ENCODE results near the gene PNMA3.
A peak's percentile ranks its signal among the peaks of the same experiment; 100 is the strongest.
"Not testable (repeated sequence)": the region's sequence is repeated elsewhere in the genome, so short reads cannot be mapped to it uniquely, and the experiment has no call there.

Gene PNMA3
- total RNA-seq: 1.3 to 43.6 (median 4.6) reads per million in 9 experiments

DNA sequence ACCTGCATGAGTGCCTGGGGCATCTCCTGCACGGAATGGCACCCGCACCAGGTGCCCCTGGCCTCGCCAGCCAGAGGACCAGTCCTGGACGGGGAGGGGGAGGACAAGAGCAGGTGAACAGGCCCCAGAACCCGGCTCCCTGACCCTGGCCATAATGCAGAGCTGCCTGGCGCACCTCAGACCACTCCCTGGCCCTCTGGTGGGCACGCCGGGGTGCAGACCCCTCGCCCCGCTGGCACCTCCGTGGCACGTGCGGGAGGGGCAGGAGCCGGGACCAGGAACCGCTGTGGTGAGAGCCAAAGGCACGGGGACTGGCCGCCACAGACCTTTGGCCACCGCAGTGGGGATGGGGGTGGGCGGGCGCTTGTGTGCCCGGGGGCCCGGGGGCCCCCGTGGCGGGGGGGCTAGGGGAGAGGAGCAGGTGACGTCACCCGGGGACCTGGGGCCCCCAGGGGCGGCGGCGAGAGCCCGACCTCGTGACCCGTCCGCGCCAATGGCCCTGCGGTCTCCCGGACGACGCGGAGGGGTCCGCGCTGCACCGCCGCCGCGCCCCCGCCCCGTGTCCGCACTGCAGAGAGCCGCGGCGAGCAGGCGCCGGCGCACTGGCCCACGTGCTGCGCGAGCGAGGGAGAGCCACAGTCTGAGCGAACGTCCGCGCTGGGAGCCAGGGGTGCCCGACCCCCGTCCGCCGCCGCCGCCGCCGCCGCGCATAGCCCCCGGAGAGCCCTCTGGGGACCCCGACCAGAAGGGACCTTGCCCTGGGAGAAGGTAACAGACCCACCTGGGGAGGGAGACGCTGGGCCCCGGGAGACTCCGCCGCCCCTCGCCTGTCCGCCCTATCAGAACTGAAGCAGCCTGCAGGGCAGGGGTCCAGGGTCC is at the start of gene PNMA3:
Gene PNMA3 (plus strand): TSS at position 600 of the 879 bp plus-strand sequence. CDS start 586 bp downstream, outside the sequence.
- Mint-ChIP-seq H3K9me3 (no peaks in the 10 kb centered on the region), H3K4me1 (ENCODE audit: low read depth in 2 of 2) (no peaks in the 10 kb centered on the region), H3K27ac (no peak within 1 kb of the TSS), H3K4me3 (peak within 1 kb of the TSS; percentile 10 to 37), H3K27me3 (peaks cover 0 to 6% of the 10 kb centered on the region in 2 donors), H3K36me3 (ENCODE audit: insufficient read depth) (peaks cover 3% of the 10 kb centered on the region)
- ATAC-seq (replicated peaks) (no peak), DNase-seq (no peak)

- not testable (repeated sequence) for H3K4me3 Mint-ChIP-seq; H3K27me3 Mint-ChIP-seq; DNase-seq; H3K27ac Mint-ChIP-seq; ATAC-seq (replicated peaks); H3K9me3 Mint-ChIP-seq; H3K36me3 Mint-ChIP-seq (ENCODE audit: insufficient read depth)
- peaks cover 11% of the 10 kb centered on the region in 2 donors for H3K4me1 Mint-ChIP-seq (ENCODE audit: low read depth in 2 of 2)
These were observed 39.1 kb upstream of the PNMA3 start for GRCh38 chrX:153017174-153017573.

DNA sequence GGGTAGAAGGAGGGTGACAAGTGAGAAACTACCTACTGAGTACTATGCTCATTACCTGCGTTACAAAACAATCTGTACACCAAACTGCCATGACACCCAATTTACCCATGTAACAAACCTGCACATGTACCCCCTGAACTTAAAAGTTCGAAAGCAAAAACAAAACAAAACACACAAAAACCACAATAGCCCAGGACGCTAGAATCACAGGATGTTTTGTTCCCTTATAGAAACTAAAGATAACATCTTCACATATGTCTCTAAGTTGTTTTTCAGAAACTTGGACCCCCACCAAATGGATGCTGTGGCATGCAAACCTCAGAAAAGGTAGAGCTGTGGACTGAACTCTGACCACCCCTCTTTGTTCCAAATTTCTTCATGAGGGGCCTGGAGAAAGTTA is 37.1 kb upstream of the PNMA3 start:
- H3K27ac Mint-ChIP-seq: peak overlapping the region; percentile 56 to 67
- H3K4me1 Mint-ChIP-seq (ENCODE audit: low read depth in 2 of 2): peaks cover 11% of the 10 kb centered on the region in 2 donors

DNA sequence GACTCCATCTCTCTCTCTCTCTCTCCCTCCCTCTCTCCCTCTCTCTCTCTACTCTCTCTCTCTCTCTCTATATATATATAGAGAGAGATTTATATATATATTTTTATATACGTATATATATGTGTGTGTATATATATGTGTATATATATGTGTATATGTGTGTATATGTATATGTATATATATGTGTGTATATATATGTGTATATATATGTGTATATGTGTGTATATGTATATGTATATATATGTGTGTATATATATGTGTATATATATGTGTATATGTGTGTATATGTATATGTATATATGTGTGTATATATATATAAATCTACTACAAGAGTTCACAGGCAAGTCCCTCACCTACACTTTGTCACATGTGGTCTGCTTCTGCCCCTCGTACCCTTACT is 29.8 kb upstream of the PNMA3 start:
- not testable (repeated sequence) for H3K36me3 Mint-ChIP-seq (ENCODE audit: insufficient read depth)

More for the DNA sequence above, 37.1 kb upstream of the PNMA3 start:
- no peak for DNase-seq
- Mint-ChIP-seq H3K36me3 (ENCODE audit: insufficient read depth) (no peaks in the 10 kb centered on the region), H3K4me3 (peak overlapping the region in 1 of 2 donors; percentile 26), H3K27me3 (peaks cover 0 to 8% of the 10 kb centered on the region in 2 donors), H3K9me3 (no peaks in the 10 kb centered on the region)
- ATAC-seq (replicated peaks): peak; percentile 14

GRCh38 chrX:153028487-153028886 is 27.8 kb upstream of the PNMA3 start:
- H3K9me3 Mint-ChIP-seq; H3K4me1 Mint-ChIP-seq (ENCODE audit: low read depth in 2 of 2); H3K27me3 Mint-ChIP-seq; ATAC-seq (replicated peaks); H3K36me3 Mint-ChIP-seq (ENCODE audit: insufficient read depth): not testable (repeated sequence)
- peak in 1 of 3 experiments; percentile 11 for DNase-seq
- peak overlapping the region in 1 of 2 donors; percentile 38 for H3K27ac Mint-ChIP-seq
- peak overlapping the region in 1 of 2 donors; percentile 39 for H3K4me3 Mint-ChIP-seq

More for the DNA sequence above, 29.8 kb upstream of the PNMA3 start:
- not testable (repeated sequence) for DNase-seq; H3K9me3 Mint-ChIP-seq; H3K4me3 Mint-ChIP-seq; H3K27ac Mint-ChIP-seq; ATAC-seq (replicated peaks); H3K4me1 Mint-ChIP-seq (ENCODE audit: low read depth in 2 of 2); H3K27me3 Mint-ChIP-seq

DNA sequence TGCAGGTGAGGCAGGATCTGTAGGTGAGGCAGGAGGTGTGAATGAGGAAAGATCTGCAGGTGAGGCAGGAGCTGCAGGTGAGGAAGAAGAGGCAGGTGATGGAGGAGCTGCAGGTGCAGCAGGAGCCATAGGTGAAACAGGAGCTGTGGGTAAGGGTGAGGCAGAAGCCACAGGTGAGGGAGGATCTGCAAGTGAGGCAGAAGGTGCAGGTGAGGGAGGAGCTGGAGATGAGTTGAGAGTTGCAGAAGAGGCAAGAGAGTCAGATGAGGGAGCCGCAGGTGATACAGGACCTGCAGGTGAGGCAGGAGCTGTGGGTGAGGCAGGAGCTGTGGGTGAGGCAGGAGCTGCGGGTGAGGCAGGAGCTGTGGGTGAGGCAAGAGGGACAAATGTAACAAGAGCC is 27.1 kb upstream of the PNMA3 start:
- Mint-ChIP-seq H3K27me3 (no peaks in the 10 kb centered on the region), H3K4me3 (peak overlapping the region in 1 of 2 donors; percentile 39), H3K36me3 (ENCODE audit: insufficient read depth) (no peaks in the 10 kb centered on the region), H3K27ac (peak overlapping the region in 1 of 2 donors; percentile 38), H3K4me1 (ENCODE audit: low read depth in 2 of 2) (peaks cover 3 to 7% of the 10 kb centered on the region in 2 donors), H3K9me3 (no peaks in the 10 kb centered on the region)
- ATAC-seq (replicated peaks) (no peak), DNase-seq (no peak)

DNA sequence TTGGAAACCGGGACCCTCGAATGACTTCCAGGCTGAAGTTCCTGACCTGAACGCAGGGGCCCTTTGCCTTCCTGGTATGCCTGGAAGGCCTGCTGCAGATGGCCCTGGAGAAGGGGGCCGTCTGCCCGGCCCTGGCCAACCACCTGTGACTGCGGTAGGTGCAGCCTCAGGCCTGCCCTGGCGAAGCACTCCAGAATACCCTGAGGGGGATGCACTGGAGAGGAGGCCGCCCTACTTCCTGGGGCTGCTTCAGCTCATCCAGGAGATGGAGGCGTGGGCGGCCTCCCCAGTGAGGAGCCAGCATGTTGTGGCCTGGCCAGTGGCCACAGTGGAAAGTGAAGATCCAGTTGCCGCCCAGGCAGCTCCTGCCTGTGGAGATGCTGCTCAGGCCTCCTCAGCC is 26.4 kb upstream of the PNMA3 start:
- DNase-seq (no peak), ATAC-seq (replicated peaks) (no peak)
- no peak overlapping the region for H3K4me3 Mint-ChIP-seq
- H3K4me1 Mint-ChIP-seq (ENCODE audit: low read depth in 2 of 2): peaks cover 3 to 7% of the 10 kb centered on the region in 2 donors
- H3K36me3 Mint-ChIP-seq (ENCODE audit: insufficient read depth): no peaks in the 10 kb centered on the region
- H3K27me3 Mint-ChIP-seq: no peaks in the 10 kb centered on the region
- H3K27ac Mint-ChIP-seq: no peak overlapping the region
- H3K9me3 Mint-ChIP-seq: no peaks in the 10 kb centered on the region

GRCh38 chrX:153030801-153031200 is 25.5 kb upstream of the PNMA3 start:
- Mint-ChIP-seq H3K4me3 (no peak overlapping the region), H3K27ac (no peak overlapping the region), H3K4me1 (ENCODE audit: low read depth in 2 of 2) (peaks cover 3 to 7% of the 10 kb centered on the region in 2 donors), H3K36me3 (ENCODE audit: insufficient read depth) (no peaks in the 10 kb centered on the region), H3K27me3 (no peaks in the 10 kb centered on the region), H3K9me3 (no peaks in the 10 kb centered on the region)
- ATAC-seq (replicated peaks): no peak
- no peak for DNase-seq

DNA sequence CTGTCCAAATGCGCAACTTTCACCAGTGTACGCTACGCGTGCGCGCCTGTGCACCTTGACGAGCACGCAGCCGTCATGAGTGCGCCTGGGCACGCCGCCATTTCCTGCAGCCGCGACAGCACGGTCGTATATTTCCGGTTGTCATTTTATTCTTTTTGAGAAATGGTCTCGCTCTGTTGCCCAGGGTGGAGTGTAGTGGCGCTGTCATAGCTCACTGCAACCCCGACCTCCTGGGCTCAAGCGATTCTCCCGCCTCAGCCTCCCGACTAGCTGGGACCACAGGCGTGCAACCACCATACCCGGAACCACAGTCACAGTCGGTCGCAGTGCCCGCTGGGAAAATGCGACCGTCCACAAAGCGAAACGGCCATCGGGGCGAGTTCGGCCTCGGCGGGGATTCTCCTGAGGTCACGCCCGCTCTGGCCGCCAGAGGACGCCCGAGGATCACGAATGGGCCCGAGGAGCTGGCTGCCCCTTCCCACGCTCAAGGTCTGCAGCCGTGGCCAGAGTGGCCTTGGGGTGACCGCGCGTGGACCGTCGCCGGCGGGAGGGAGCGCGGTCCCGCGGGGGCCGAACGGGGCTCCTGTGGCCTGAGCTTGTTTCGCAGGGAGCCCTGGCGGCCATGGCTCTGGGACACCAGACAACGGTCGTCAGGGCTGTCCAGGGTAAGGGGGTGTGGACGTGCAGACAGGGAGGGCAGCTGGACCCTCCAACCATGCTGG is 23.7 kb upstream of the PNMA3 start:
- H3K9me3 Mint-ChIP-seq: no peaks in the 10 kb centered on the region
- peak overlapping the region; percentile 78 to 80 for H3K27ac Mint-ChIP-seq

DNA sequence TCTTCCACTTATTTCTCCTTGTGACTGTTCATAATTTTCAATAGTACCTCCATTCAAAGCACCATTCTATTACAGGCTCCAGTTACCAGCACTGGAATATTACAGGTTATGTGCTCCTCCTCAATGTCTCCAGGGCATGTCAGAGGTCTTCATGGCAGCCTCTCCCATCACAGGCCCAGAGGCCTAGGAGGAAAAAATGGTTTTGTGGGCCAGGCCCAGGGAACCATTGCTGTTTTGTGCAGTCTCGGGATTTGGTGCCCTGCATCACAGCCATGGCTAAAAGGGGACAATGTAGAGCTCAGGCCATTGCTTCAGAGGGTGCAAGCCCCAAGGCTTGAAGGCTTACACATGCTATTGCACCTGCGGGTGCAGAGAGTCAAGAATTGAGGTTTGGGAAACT is 7.2 kb upstream of the PNMA3 start:
- H3K9me3 Mint-ChIP-seq: no peaks in the 10 kb centered on the region
- H3K27ac Mint-ChIP-seq: no peak overlapping the region
- H3K36me3 Mint-ChIP-seq (ENCODE audit: insufficient read depth): no peaks in the 10 kb centered on the region
- DNase-seq: no peak
- no peaks in the 10 kb centered on the region for H3K4me1 Mint-ChIP-seq (ENCODE audit: low read depth in 2 of 2)
- no peak overlapping the region for H3K4me3 Mint-ChIP-seq
- ATAC-seq (replicated peaks): no peak
- no peaks in the 10 kb centered on the region for H3K27me3 Mint-ChIP-seq

More for the DNA sequence above, 23.7 kb upstream of the PNMA3 start:
- DNase-seq: peak; percentile 55 to 59 (median 57)
- peaks cover 3 to 7% of the 10 kb centered on the region in 2 donors for H3K4me1 Mint-ChIP-seq (ENCODE audit: low read depth in 2 of 2)
- H3K4me3 Mint-ChIP-seq: peak overlapping the region; percentile 74 to 77
- peak; percentile 76 for ATAC-seq (replicated peaks)
- no peaks in the 10 kb centered on the region for H3K36me3 Mint-ChIP-seq (ENCODE audit: insufficient read depth)
- no peaks in the 10 kb centered on the region for H3K27me3 Mint-ChIP-seq

DNA sequence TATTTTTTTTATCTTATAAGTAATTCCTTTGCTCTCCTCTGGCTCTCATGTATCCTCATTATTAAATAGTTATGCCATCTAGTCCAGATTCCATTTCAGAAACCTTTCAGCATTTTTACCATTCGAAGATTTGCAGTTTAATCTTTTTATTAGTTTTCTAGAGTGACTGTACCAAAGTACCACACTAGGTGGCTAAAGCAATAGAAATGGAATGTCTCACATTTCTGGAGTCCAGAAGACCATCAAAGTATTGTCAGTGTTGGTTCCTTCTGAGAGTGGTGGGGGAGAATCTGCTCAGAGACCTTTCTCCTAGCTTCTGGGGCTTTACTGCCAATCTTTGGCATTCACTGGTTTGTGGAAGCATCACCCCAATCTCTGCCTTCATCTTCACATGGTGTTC is 3.7 kb upstream of the PNMA3 start:
- Mint-ChIP-seq H3K4me1 (ENCODE audit: low read depth in 2 of 2) (no peaks in the 10 kb centered on the region), H3K9me3 (no peaks in the 10 kb centered on the region), H3K27ac (no peak overlapping the region), H3K36me3 (ENCODE audit: insufficient read depth) (peaks cover 3% of the 10 kb centered on the region), H3K27me3 (peaks cover 0 to 6% of the 10 kb centered on the region in 2 donors), H3K4me3 (no peak overlapping the region)
- ATAC-seq (replicated peaks) (no peak), DNase-seq (no peak)

DNA sequence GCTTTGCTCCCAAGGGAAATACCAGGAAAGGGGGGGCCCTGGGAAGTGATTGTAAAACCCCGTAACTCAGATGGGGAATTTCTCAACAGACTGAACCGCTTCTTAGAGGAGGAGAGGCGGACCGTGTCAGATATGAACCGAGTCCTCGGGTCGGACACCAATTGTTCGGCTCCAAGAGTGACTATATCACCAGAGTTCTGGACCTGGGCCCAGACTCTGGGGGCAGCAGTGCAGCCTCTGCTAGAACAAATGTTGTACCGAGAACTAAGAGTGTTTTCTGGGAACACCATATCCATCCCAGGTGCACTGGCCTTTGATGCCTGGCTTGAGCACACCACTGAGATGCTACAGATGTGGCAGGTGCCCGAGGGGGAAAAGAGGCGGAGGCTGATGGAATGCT is 1.0 kb downstream of the PNMA3 start:
- DNase-seq (no peak), ATAC-seq (replicated peaks) (no peak)
- Mint-ChIP-seq H3K4me3 (peak overlapping the region in 1 of 2 donors; percentile 10), H3K27me3 (peaks cover 0 to 6% of the 10 kb centered on the region in 2 donors), H3K27ac (no peak overlapping the region), H3K4me1 (ENCODE audit: low read depth in 2 of 2) (no peaks in the 10 kb centered on the region), H3K36me3 (ENCODE audit: insufficient read depth) (peaks cover 3% of the 10 kb centered on the region), H3K9me3 (no peaks in the 10 kb centered on the region)

GRCh38 chrX:153059191-153060094 is 3.2 kb downstream of the PNMA3 start:
- peaks cover 0 to 6% of the 10 kb centered on the region in 2 donors for H3K27me3 Mint-ChIP-seq
- H3K4me1 Mint-ChIP-seq (ENCODE audit: low read depth in 2 of 2): no peaks in the 10 kb centered on the region
- H3K27ac Mint-ChIP-seq: no peak overlapping the region
- DNase-seq (no peak), ATAC-seq (replicated peaks) (no peak)
- peaks cover 3% of the 10 kb centered on the region for H3K36me3 Mint-ChIP-seq (ENCODE audit: insufficient read depth)
- H3K4me3 Mint-ChIP-seq: no peak overlapping the region
- no peaks in the 10 kb centered on the region for H3K9me3 Mint-ChIP-seq
